A549 treated with DMSO at 1 μM for 4 hours (cell line): Measurements from ENCODE around the gene UBE2E3. TPM values are rescaled to one million over a fixed set of nuclear protein-coding genes. Genes with fewer than 3 reads are reported as not detected.

Source experiments
- total RNA-seq: library from RNA; stranded (reverse); fragments of 200-300 nt; extraction: Qiagen RNA extraction; gene quantifications from 5 replicates; pipeline ENCODE4 v1.2.3, GENCODE V29; 2022; ENCODE audit warnings: low read depth

The UBE2E3 gene
- total RNA-seq, result 71.3 to 83.9 TPM (median 78.2 TPM) in 5 replicates

DNA sequence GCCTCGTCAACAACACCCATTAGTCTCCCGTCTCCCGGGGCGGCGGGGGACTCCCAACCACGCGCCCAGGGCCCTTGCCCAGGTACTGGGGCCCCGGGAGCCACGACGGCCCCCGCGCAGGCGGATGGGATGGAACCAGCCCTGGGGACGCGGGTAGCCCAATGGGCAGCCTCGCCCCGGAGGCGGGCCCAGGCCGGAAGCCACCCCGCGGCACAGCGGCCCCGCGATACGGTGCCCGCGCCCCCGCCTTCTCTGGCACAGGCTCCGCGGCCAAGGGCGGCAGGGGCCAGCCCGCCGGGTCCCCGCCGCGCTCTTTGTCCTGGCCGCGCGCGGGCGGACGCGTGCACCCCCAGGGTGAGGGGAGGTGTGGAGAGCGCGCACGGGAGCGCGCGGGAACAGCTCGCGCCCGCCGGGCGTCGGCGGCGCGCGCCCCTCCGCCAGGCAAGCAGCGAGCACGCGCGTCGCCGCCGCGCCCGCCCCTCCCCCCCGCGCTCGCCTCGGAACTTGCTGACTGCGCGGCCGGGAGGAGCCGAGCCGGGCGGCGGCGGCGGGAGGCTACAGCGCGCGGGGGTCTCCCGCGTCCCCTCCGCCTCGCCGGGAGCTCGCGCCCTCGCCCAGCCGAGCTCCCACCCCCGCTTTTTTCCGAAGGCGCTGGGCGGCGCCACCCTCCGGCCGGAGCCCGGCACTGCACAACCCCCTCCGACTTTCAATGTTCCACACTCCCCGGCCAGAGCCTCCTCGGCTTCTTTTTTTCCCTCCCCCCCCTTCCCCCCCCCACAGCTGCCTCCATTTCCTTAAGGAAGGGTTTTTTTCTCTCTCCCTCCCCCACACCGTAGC, at the start of gene UBE2E3:
TSS of gene UBE2E3 (plus strand) at position 500 of the 837 bp plus-strand sequence. CDS start 1,438 bp downstream, outside the sequence.

